Choroid plexus epithelial cell (primary cell): ENCODE results near the gene KRTAP10-8.

ENCODE experiments used
- DNase-seq: peaks from one replicate; pipeline ENCODE4 v3.0.0-alpha.2; 2010; ENCODE audit warnings: low read depth
- H3K4me3 ChIP-seq: 2 replicates; pipeline ENCODE4 v1.5.1; 2011; ENCODE audit warnings: low read depth, mild to moderate bottlenecking, control low read depth, low read length, moderate library complexity
- TF ChIP-seq, protein P1 (sequence below): conservative IDR thresholded peaks from 2 replicates; pipeline ENCODE4 v1.5.1; 2011; ENCODE audit warnings: low read depth, mild to moderate bottlenecking, control low read depth, inconsistent platforms, low read length, moderate library complexity

The KRTAP10-8 gene

GRCh38 chr21:44612669-44613229, 870 bp downstream of the KRTAP10-8 start:
- no peak overlapping the region for H3K4me3 ChIP-seq

DNA sequence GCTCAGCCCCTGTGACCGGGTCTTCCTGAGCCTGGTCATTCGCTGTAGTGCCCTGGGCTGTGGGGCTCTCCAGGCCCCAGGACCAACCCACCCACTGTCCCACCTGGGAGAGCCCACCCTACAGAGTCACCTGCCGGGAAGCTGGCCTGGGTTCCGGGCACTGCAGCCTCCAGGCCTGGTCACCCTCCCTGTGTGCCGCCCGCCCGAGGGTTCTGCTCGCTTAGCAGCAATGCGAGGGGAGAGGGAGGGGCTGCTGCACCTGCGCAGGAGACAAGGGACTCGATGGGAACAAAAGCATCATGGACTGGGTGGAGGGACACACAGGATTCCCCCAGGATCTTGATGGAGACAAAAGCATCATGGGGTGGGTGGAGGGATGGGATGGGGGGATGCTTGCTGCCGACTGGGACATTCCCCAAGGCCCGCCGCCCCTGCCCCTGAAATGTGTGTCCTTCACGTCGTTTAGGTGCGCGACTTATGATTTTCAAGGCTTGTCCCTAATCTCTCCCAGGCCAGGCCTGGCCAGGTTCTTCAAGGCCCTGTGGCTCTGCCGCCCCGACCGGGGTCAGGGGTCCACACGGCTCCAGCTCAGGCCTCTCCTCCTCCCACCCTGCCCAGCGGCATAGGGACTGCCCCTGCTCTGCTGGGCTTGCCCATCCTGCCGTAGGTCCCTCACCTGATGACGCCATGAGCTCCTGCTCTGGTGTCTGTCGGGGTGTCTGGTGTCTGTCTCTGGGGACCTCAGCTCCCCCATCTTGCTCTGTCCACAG, 1.7 kb downstream of the KRTAP10-8 start:
- H3K4me3 ChIP-seq = no peak overlapping the region

More at GRCh38 chr21:44612669-44613229, 870 bp downstream of the KRTAP10-8 start:
- TF ChIP-seq, protein P1, sequence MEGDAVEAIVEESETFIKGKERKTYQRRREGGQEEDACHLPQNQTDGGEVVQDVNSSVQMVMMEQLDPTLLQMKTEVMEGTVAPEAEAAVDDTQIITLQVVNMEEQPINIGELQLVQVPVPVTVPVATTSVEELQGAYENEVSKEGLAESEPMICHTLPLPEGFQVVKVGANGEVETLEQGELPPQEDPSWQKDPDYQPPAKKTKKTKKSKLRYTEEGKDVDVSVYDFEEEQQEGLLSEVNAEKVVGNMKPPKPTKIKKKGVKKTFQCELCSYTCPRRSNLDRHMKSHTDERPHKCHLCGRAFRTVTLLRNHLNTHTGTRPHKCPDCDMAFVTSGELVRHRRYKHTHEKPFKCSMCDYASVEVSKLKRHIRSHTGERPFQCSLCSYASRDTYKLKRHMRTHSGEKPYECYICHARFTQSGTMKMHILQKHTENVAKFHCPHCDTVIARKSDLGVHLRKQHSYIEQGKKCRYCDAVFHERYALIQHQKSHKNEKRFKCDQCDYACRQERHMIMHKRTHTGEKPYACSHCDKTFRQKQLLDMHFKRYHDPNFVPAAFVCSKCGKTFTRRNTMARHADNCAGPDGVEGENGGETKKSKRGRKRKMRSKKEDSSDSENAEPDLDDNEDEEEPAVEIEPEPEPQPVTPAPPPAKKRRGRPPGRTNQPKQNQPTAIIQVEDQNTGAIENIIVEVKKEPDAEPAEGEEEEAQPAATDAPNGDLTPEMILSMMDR = no peak
- DNase-seq = no peak

GRCh38 chr21:44614161-44614631, 2.3 kb downstream of the KRTAP10-8 start:
- DNase-seq = no peak
- TF ChIP-seq, protein P1 = no peak
- H3K4me3 ChIP-seq = no peak overlapping the region

More for the DNA sequence above, 1.7 kb downstream of the KRTAP10-8 start:
- TF ChIP-seq, protein P1 = no peak
- DNase-seq = no peak

DNA sequence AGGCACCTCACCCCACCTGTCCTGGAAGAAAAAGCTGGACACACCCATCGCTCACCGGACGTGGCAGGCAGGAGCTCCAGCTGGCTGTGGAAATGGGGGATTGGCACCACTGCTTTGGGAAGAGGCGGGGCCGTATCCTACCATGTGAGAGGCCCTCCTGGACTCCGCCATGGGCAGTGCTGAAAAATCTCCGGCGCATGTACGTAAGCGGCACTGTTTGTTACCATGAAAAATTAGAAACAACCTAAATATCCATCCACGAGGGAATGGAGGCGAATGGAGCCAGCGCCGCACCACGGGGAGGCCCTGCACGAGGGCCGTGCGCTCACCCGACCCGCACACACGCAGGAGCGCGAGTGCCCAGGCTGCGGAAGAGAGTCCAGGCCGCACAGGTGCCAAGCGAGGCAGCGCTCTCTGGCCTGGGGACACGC, 3.1 kb downstream of the KRTAP10-8 start:
- DNase-seq = no peak
- TF ChIP-seq, protein P1 = no peak

GRCh38 chr21:44615466-44615865, 3.6 kb downstream of the KRTAP10-8 start:
- H3K4me3 ChIP-seq = no peak overlapping the region
- TF ChIP-seq, protein P1 = no peak
- DNase-seq = no peak

More for the DNA sequence above, 3.1 kb downstream of the KRTAP10-8 start:
- H3K4me3 ChIP-seq = no peak overlapping the region

GRCh38 chr21:44615911-44616590, 4.2 kb downstream of the KRTAP10-8 start:
- H3K4me3 ChIP-seq = no peak overlapping the region
- TF ChIP-seq, protein P1 = no peak
- no peak for DNase-seq
